Measurements from ENCODE around the gene NYNRIN. TPM values are rescaled to one million over a fixed set of nuclear protein-coding genes. Genes with fewer than 3 reads are reported as not detected.

Gene NYNRIN
- total RNA-seq, 8 experiments from 2014 or later: 2.1 to 78.7 (median 6.3) TPM

Other genes with a start within 250 kb of the NYNRIN start
- 100 to 1,000 TPM in 2 of 8 experiments, 10 to 100 TPM in 4, 1 to 10 TPM in 2; 6.6 to 151 (median 34.7) TPM for gene IRF9, start 237.7 kb upstream of the NYNRIN start, total RNA-seq
- 10 to 100 TPM in 6 of 8 experiments, 1 to 10 TPM in 2; 2.6 to 41.2 (median 23.5) TPM for gene REC8, start 226.9 kb upstream of the NYNRIN start, total RNA-seq
- 10 to 100 TPM; 17.4 to 90.0 (median 39.8) TPM for gene IPO4, start 210.2 kb upstream of the NYNRIN start, total RNA-seq
- 10 to 100 TPM; 17.6 to 53.1 (median 30.8) TPM for gene TM9SF1, start 203.6 kb upstream of the NYNRIN start, total RNA-seq
- 10 to 100 TPM in 1 of 8 experiments, 1 to 10 TPM in 7; 1.8 to 10.1 (median 3.4) TPM for gene TSSK4, start 193.3 kb upstream of the NYNRIN start, total RNA-seq
- gene CHMP4A, start 185.5 kb upstream of the NYNRIN start, total RNA-seq: 10 to 100 TPM; 48.4 to 76.0 (median 55.8) TPM
- gene MDP1, start 182.9 kb upstream of the NYNRIN start, total RNA-seq: 10 to 100 TPM; 12.1 to 38.8 (median 27.0) TPM
- 100 to 1,000 TPM; 180 to 362 (median 267) TPM for gene NEDD8, start 166.6 kb upstream of the NYNRIN start, total RNA-seq
- 10 to 100 TPM; 46.7 to 87.8 (median 69.0) TPM for gene GMPR2, start 166.1 kb upstream of the NYNRIN start, total RNA-seq
- gene TINF2, start 156.4 kb upstream of the NYNRIN start, total RNA-seq: 10 to 100 TPM; 33.4 to 54.3 (median 44.4) TPM
- gene TGM1, start 135.8 kb upstream of the NYNRIN start, total RNA-seq: 1 to 10 TPM in 7 of 8 experiments, under 1 TPM in 1; 0.92 to 4.7 (median 2.1) TPM
- gene RABGGTA, start 127.4 kb upstream of the NYNRIN start, total RNA-seq: 10 to 100 TPM; 13.3 to 28.0 (median 19.6) TPM
- 10 to 100 TPM; 11.4 to 26.5 (median 16.4) TPM for gene DHRS1, start 99.2 kb upstream of the NYNRIN start, total RNA-seq
- gene NOP9, start 99.2 kb upstream of the NYNRIN start, total RNA-seq: 10 to 100 TPM; 13.5 to 32.8 (median 16.6) TPM
- 1 to 10 TPM in 1 of 8 experiments, under 1 TPM in 2, not detected in 5; 0.32 to 1.6 (median 0.40) TPM for gene CIDEB, start 91.0 kb upstream of the NYNRIN start, total RNA-seq
- 10 to 100 TPM in 1 of 8 experiments, 1 to 10 TPM in 7; 1.3 to 14.6 (median 2.3) TPM for gene LTB4R2, start 88.9 kb upstream of the NYNRIN start, total RNA-seq
- gene LTB4R, start 87.5 kb upstream of the NYNRIN start, total RNA-seq: 10 to 100 TPM in 1 of 8 experiments, 1 to 10 TPM in 6, under 1 TPM in 1; 0.92 to 13.6 (median 2.1) TPM
- 1 to 10 TPM in 4 of 8 experiments, under 1 TPM in 4; 0.43 to 3.7 (median 1.2) TPM for gene ADCY4, start 63.9 kb upstream of the NYNRIN start, total RNA-seq
- gene RIPK3, start 59.0 kb upstream of the NYNRIN start, total RNA-seq: 1 to 10 TPM in 3 of 8 experiments, under 1 TPM in 2, not detected in 3; 0.29 to 7.9 (median 1.3) TPM
- gene NFATC4, start 30.8 kb upstream of the NYNRIN start, total RNA-seq: 100 to 1,000 TPM in 3 of 8 experiments, 10 to 100 TPM in 2, 1 to 10 TPM in 3; 5.1 to 345 (median 13.4) TPM
- gene CBLN3, start 30.7 kb downstream of the NYNRIN start, total RNA-seq: 1 to 10 TPM in 4 of 8 experiments, under 1 TPM in 4; 0.16 to 7.9 (median 1.1) TPM
- 10 to 100 TPM in 7 of 8 experiments, 1 to 10 TPM in 1; 8.5 to 59.9 (median 17.4) TPM for gene KHNYN, start 31.0 kb downstream of the NYNRIN start, total RNA-seq
- gene SDR39U1, start 43.8 kb downstream of the NYNRIN start, total RNA-seq: 10 to 100 TPM; 34.6 to 72.5 (median 55.1) TPM
- gene CMA1, start 109.3 kb downstream of the NYNRIN start, total RNA-seq: 1 to 10 TPM in 3 of 8 experiments, under 1 TPM in 2, not detected in 3; 0.21 to 8.3 (median 3.0) TPM
- 1 to 10 TPM in 2 of 8 experiments, under 1 TPM in 3, not detected in 3; 0.25 to 1.4 (median 0.85) TPM for gene CTSG, start 177.2 kb downstream of the NYNRIN start, total RNA-seq
- under 1 TPM in 1 of 8 experiments, not detected in 7; 0.84 TPM for gene GZMH, start 210.7 kb downstream of the NYNRIN start, total RNA-seq
- gene GZMB, start 235.2 kb downstream of the NYNRIN start, total RNA-seq: 10 to 100 TPM in 1 of 8 experiments, 1 to 10 TPM in 3, under 1 TPM in 1, not detected in 3; 0.38 to 65.4 (median 2.9) TPM

Data from motor neuron (in vitro differentiated cells).